Right hindlimb (tissue), 1 donor: ENCODE results near the gene DND1.
"Not testable (repeated sequence)": the region's sequence is repeated elsewhere in the genome, so short reads cannot be mapped to it uniquely, and the experiment has no call there.

ENCODE experiments used
- DNase-seq: peaks from one replicate; pipeline ENCODE4 v3.0.0-alpha.2; 2018

Gene DND1

DNA sequence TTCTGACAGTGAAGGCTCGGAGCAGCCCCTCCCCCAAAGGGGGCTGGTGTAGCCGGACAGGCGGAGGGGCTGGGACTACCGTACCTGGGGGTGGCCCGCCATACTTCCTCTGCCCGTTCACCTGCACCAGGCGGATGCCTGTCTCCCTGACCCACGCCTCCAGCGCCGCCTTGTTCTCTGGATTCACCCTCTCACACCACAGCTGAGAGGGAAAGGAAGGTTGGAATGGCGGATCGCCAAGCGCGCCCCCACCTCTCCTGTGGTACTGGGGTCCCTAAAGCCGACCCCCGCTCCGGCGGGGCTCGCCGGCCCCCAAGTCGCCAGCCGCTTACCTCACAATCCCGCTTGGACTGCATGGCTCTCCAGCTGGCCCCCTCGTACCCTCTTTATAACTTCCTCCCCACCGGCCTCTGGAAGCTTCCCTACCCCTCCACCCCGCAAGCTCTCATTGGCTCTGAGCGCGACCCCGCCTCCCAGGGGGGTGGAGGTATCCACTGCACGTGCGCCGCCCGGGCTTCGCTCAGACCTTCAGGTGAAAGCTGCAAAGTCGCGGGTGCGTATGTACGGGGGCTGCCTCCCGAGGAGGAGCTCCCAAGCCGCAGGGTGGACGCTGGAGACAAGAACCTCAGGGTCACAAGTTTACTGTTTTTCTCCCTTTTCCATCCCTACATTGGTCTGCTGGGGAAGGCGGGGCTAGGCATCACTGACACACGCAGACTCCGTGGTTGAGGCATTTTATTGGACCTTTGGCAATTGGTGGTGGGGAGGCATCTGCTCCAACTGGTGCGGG lies at the start of gene DND1:
DND1 (minus strand) TSS at position 390 of the 790 bp plus-strand sequence; CDS start at position 356, 34 bp downstream.
- DNase-seq, result no peak

DNA sequence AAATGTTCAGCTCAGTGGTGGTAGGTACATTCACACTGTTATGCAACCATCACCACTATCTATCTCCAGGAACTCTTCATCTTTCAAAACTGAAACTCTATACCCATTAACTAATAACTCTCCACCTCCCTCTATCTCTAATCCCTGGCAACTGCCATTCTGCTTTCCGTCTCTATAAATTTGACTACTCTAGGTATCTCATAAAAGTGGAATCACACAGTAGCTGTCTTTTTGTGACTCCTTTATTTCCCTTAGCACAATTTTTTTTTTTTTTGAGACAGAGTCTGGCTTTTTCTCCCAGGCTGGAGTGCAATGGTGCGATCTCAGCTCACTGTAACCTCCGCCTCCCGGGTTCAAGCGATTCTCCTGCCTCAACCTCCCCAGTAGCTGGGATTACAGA lies 48.0 kb upstream of the DND1 start:
- not testable (repeated sequence) for DNase-seq

DNA sequence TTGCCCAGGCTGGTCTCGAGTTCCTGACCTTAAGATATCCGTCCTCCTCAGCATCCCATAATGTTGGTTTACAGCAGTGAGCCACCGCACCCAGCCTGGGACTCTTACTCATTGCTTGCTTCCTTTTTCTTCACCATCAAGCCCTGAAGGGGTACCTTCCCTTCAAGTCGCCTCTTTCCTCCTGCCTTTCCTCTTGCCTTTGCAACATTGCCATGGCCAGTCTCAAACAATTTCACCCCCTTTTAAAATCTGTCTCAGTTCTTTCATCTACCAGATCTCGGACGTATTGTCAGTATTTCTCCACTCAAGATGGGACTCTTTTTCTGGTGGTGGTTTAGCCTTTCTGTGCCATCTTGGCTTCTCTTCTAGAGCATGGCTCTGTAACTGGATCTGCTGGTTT lies 47.4 kb upstream of the DND1 start:
- DNase-seq, result not testable (repeated sequence)

DNA sequence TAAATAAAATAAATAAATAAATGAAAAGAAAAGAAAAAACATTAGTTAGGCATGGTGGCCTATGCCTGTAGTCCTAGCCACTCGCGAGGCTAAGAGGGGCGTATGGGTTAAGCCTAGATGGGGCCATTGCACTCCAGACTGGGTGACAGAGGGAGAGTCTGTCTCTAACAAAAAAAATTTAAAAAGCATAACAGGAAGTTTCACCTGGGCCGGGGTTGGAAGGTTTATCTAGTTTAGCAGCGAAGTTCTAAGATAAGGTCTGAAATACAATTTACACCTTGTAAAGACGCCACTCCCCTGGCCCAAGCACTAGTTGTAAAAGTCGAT lies 44.9 kb upstream of the DND1 start:
- DNase-seq, result no peak

DNA sequence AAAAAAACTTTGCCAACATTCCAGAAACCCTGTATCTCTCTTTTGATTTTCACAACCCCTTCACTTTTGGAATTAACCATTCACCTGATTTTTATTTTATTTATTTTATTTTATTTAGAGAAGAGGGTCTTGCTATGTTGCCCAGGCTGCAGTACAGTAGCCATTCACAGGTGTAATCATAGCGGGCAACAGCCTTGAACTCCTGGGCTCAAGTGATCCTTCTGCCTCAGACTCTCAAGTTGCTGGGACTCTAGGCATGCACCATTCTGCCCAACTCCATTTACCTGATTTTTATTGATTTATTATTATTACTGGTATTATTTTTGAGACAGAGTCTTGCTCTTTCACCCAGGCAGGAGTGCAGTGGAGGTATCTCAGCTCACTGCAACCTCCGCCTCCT lies 42.9 kb upstream of the DND1 start:
- not testable (repeated sequence) for DNase-seq

DNA sequence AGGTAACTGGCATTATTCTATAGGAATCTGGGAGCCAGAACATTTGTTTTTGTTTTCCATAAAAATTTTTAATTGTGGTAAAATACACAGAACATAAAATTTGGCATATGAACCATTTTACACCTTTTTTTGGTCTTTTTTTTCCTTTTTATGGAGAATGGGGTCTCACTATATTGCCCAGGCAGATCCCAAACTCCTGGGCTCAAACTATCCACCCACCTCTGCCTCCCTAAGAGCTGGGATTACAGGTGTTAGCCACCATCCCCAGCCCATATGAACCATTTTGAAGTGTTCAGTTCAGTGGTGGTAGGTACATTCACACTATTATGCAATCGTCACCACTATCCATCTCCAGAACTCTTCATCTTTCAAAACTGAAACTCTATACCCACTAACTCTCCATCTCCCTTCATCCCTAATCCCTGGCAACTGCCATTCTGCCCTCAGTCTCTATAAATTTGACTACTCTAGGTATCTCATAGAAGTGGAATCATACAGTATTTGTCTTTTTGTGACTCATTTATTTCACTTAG lies 40.3 kb upstream of the DND1 start:
- DNase-seq, result no peak

DNA sequence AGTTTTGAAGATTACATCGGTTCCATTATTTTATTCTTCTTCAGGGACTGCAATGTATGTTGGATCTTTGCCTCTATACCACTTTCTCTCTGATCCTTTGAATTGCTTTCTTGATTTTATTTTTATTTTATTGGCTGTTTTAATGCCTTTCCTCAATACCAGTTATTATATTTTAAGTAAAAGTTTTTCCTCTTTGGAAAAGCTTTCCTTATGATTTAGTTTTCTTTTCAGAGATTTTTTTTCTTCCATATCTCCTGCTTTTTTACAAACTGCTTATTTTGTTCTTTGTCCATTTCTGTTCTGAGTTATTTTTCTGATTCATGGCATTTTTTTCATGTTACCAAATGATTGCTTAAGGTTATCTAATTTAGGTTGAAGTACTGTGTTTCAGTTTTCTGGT lies 38.4 kb upstream of the DND1 start:
- no peak for DNase-seq

DNA sequence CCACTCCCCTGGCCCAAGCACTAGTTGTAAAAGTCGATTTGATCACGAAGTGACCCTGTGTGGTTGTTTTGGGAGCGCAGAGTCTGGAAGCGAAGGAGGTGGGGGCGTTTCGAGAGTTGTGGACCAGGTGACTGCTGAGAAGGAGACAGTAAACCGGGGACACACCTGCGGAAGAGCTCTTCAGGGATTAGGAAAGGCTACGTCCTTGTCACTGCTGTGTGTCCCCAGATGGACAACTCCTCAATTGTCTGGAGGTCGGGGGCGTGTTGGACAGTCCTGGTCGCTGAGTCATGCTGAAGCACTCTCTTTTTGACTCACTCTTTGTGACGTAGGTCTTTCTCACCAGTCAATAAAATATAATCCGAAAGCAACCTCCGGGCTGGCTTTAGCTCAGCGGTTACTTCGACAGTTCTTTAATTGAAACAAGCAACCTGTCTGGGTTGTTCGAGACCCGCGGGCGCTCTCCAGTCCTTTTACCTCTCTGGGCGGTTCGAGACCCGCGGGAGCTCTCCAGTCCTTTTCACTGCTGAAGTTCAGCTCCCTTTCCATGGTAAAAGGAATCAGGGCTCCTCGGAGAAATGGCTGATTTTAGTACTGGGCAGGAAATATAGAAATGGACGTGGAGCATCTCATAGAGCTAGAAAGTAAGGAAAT lies 37.6 kb upstream of the DND1 start:
- DNase-seq, result peak; percentile 81

DNA sequence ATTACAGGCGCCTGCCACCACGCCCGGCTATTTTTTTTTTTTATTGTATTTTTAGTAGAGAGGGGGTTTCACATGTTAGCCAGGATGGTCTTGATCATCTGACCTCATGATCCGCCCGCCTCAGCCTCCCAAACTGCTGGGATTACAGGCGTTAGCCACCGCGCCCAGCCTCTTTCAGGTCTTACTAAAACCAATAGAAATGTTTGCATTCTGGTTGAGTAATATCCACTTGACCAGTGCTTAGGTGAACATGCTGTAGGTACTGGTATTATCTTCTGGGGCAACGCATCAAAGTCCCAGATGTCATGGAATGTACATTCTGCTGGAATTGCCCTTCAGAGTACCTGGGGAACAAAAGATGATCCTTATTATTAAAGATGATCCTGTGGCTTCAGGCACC lies 35.4 kb upstream of the DND1 start:
- DNase-seq, result not testable (repeated sequence)

DNA sequence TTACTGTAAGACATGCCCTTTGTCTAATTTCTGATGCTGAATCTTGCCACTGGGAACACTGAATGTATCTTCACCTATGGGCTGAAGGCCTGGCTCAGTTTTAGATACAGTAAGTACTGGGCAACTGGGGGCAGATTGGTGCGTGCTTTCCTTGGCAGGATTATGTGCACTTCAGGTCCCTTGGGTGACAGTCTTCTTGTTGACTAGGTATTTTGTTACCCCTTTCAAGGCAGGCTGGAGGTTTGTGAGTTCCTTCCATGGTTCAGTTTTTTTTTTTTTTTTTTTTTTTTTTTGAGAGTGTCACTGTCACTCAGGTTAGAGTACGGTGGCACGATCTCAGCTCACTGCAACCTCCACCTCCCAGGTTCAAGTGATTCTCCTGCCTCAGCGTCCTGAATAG lies 34.4 kb upstream of the DND1 start:
- no peak for DNase-seq

DNA sequence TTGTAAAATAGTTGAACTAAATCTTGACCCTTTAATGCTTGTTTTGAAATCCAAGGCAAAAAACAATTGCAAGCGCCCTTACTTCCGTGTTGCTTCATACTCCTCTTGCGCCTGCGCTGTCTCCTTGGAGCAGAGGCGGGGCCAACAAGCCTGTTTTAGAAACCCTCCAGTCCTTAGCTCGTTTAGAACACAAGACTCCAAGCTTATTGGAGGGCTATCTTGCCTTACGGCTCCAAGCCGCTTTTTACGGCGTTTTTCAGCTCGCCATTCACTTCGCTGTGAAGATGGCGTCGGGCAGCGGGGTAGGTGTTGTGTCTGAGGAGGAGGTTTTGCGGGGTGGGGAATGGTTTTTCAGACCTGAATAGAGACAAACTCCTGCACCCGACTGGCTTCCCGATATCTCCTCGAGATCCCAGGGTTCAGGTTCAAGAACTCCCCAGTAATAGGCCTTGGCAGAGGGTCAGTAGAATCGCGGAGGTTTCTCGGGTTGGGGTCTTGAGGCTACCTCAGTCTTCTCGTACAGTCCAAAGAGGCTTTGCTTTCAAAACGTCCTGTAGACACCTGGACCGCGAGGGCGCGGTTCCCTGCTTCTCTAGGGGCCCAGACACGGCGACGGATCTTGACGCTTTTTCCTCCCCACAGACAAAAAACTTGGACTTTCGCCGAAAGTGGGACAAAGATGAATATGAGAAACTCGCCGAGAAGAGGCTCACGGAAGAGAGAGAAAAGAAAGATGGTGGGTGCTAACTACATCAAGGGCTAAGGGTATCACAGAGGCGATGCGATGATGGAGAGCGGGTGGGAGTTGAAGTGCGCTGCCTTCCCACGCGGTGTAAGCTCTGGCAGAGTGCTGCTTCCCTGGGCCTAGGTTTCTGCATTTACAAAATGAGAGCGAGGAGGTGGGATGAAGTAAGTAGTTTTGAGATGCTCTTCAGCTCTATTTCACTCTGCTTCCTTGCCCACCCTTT lies 27.1 kb upstream of the DND1 start, which contains the start of gene ZMAT2:
ZMAT2 (plus strand) TSS at position 271 of the 968 bp plus-strand sequence; CDS start at position 285, 14 bp downstream.
- peak; percentile 97 for DNase-seq

DNA sequence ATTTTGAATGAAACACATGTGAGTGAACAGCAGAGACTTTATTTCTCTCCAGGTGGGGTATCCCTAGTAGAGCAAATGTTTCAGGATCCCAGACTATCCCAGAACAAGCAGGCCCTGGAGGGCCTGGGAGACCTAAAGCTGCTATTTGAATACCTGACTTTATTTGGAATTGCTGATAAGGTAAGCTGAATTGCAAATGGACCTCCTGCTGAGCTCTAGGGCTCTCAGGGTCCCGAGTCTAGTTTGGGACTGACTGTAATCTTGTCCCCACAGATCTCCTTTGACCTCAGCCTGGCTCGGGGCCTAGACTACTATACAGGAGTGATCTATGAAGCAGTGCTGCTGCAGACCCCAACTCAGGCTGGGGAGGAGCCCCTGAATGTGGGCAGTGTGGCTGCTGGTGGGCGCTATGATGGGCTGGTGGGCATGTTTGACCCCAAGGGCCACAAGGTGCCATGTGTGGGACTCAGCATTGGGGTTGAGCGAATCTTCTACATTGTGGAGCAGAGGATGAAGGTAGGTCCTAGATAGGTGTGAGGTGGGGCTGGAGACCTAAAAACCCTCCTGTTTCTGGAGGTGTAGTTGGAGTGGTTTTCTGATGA lies 23.6 kb upstream of the DND1 start:
- DNase-seq, result no peak

DNA sequence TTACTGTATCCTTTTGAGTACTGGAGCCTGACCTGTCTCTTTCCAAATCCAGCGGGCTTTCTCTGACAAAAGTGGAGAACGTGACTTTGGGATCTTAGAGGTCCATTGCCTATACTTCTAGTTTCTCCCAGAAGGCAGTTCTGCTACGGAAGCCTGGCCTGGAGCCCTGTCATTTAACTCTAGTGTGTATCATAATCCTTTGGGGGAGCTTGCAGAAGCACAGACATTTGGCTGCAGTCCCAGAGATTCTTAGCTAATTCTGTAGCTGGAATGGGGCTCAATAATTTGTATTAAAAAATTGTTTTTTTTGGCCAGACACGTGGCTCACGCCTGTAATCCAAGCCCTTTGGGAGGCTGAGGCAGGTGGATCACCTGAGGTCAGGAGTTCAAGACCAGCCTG lies 20.9 kb upstream of the DND1 start:
- no peak for DNase-seq

DNA sequence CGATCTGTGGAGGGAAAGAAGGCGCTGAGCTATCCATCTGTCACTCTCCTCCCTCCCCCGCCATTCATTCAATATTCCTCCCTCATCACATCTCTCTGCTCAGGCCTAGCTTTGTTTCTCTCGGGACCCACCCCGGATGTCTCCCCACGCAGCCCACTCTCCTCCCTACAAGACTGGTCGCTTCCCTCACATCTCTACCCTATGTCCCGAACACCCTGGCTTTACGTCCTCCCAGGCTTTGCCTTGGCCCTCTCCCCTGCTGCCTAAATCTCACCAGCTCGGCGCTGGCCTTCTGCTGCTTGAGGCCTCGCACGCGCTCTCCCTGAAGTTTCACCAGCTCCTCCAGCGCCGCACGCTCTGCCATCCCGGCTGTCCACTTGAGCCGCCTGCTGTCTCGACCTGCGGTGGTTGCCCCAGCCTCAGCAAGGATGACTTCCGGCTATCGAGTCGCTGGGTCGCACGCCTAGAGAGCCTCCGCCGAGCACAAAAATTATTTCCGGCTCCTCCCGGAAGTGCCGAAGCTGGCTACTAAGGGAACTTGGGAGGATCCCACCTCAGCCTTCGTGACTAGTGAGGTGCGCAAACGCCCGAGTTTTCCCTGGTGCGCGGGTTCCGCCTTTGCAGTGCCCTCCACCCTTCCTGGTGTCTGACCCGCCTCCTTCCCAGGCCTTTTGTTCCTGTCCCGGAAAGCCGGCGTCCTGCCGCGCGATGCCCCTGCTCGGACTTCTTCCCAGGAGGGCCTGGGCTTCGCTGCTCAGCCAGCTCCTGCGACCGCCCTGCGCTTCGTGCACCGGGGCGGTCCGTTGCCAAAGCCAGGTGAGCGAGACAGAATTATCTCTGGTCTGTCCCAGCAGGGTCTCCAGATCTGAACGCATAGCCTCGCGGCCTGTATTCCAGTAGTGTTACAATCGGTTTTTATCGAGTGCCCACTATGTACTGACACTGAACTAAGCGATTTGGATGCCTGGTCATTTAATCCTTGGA lies 17.9 kb upstream of the DND1 start, which contains the start of the genes HARS1 and HARS2:
HARS1 (minus strand) TSS at position 430 of the 984 bp plus-strand sequence; CDS start at position 364, 66 bp downstream.
HARS2 (plus strand) TSS at position 515 of the 984 bp plus-strand sequence; CDS start at position 709, 194 bp downstream.
- peak; percentile 93 for DNase-seq

DNA sequence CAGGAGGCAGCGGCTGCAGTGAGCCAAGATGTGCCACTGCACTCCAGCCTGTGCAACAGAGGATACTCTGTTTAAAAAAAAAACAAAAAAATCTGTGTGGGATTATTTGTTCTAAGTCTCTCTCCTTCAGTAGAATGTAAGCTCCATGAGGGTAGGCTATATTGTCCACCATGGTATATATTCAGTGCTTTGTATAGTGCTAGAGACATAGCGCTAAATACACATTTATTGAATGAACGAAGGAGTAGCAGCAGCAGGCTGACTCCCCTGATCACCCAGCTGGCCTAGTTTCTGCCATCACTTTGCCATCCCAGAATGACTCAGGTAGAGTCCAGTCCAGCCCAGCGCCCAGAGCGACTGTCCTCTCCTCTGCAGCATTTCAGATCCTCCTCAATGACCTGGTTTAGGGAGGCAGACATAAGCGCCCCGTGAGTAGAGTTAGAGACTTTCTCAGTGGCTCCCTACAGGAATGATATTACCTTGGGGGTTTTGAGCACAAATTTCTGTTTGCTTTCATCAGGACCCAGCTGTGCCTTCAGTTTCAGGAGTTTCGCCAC lies 17.1 kb upstream of the DND1 start:
- no peak for DNase-seq

DNA sequence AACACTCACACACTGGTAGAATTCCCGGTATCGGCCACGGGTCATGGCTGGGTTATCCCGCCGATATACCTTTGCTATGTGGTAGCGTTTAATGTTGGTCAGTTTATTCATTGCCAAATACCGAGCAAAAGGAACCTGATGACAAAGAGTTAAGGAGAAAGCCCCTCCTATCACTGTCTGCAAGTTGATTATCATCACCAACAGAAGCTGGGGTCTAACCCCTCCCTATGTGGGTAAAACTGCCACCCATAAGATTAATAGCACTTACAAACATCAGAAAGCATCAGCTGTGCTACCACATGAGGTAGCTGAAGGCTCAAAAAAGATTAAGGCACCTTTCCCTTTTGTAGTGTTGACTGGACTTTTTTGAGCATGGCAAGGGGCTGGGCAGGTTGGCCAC lies 5.6 kb upstream of the DND1 start:
- no peak for DNase-seq

DNA sequence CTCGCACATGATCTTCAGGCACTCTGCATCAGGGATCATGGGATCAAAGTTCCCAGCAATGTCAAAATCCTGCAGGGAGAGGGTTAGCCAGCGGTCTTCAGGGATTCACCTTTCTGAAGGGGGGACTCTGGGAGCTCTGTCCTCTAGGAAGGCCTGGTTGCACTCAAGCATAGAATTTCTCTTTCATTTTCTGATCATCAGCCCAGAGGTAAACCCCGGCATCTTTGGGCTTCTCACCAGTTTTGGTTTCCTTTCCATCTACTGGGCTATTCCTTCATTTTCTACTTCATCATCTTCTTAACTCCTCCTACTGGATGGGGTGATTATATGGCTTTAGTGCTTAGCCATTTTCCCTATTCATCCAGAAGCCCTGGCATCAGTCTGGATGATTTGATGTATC lies 4.6 kb upstream of the DND1 start:
- DNase-seq, result no peak

DNA sequence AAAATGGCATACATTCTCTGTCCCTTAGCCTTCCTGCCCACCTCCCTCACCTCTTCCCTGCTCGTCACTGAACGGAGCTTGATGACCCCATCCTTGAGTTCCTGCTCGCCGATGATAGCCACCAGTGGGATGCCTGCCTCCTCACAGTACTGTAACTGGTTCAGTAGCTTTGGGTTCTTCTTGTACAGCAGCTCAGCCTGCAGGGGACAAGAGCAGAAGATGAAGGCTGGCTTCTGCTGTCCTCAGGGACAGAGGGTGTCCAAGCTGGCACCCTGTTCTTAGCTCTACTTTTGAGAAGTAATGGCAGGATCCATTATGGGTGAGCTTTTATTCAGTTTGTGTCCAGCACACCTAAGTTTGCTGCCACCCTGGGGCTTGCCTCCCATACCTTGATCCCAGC lies 1.3 kb upstream of the DND1 start:
- no peak for DNase-seq

DNA sequence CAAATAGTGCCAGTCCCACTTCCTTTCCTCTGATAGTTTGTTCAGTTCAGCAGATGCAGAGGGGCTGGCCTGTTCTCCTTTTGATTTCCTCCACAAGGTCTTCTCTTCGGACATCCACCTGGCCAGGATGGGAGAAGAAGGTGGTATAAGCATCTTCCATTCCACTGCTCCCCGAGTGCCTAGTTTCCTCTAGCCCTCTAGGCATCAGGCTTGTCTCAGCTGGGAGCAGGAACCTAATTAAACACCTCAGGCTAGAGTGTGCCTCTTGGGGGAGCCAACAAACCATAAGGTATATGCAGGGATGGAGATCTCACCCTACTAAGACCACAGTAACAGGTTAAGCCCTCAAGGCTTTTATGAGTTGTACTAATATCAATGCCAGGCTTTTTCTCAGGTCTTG lies 835 bp upstream of the DND1 start:
- no peak for DNase-seq

DNA sequence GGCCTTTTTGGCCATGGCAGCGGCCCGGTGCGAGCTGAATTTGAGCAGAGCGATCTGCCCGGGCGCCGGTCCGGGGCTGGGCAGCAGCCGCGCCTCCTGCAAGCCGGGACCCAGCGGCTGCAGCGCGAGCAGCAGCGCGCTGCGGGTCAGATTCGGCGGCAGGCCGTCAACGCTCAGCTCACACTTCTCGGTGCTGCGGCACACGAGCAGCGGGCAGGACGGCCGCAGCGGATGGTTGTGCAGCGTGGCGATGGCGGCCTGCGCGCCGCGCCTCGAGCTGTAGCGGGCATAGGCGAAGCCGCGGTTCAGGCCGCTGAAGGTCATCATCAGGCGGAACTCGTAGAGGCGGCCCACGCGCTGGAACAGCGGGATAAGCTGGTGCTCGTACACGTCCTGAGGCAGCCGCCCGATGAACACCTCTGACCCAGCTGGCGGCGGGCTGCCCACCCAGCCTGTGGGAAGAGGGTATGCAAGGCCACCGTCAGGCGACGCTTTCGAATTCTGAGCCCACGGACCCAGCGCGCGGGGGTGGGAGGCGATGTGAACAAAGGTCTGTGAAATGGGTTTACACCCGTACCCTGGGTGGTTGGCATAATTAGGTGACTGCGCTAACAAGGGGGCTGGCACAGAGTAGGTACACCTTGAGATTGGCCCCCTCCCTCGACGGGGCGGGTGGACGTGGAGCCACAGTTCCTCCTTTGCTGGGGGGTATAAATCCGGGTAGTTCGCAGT lies 755 bp downstream of the DND1 start:
- DNase-seq, result no peak
